HG02763 (cell line): ENCODE measurements around the gene COX7C.
"Not testable (repeated sequence)": the region's sequence is repeated elsewhere in the genome, so short reads cannot be mapped to it uniquely, and the experiment has no call there.

Source experiments
- ATAC-seq: cut with Tn5 transposase; IDR thresholded peaks from one replicate; pipeline ENCODE4 v1.9.1; 2021; ENCODE audit warnings: mild to moderate bottlenecking, moderate library complexity; ENCODE audit not compliant: unreplicated experiment

Gene COX7C

GRCh38 chr5:86617756-86618576, at the start of gene COX7C:
COX7C (plus strand) TSS chr5:86617941; CDS start chr5:86618056, 115 bp downstream.
- ATAC-seq: peak; percentile 99

- not testable (repeated sequence) for ATAC-seq
These were observed 48.0 kb upstream of the COX7C start for GRCh38 chr5:86569522-86570426.

- ATAC-seq: no peak
These were observed 47.2 kb upstream of the COX7C start for GRCh38 chr5:86570427-86571083.

GRCh38 chr5:86571109-86571508, 46.6 kb upstream of the COX7C start:
- not testable (repeated sequence) for ATAC-seq

GRCh38 chr5:86572825-86573517, 44.8 kb upstream of the COX7C start:
- ATAC-seq: no peak

- no peak for ATAC-seq
These were observed 38.2 kb upstream of the COX7C start for GRCh38 chr5:86579502-86579901.

GRCh38 chr5:86596476-86596875, 21.3 kb upstream of the COX7C start:
- no peak for ATAC-seq

- no peak for ATAC-seq
These were observed 11.9 kb upstream of the COX7C start for GRCh38 chr5:86605881-86606280.

GRCh38 chr5:86613455-86613854, 4.3 kb upstream of the COX7C start:
- ATAC-seq: no peak

GRCh38 chr5:86617309-86617755, 409 bp upstream of the COX7C start:
- no peak for ATAC-seq

GRCh38 chr5:86623785-86624483, 6.2 kb downstream of the COX7C start:
- ATAC-seq: no peak

- ATAC-seq: no peak
These were observed 7.4 kb downstream of the COX7C start for GRCh38 chr5:86625148-86625547.

GRCh38 chr5:86626149-86626548, 8.4 kb downstream of the COX7C start:
- no peak for ATAC-seq

- ATAC-seq: no peak
These were observed 13.4 kb downstream of the COX7C start for GRCh38 chr5:86631165-86631564.

- ATAC-seq: no peak
These were observed 23.3 kb downstream of the COX7C start for GRCh38 chr5:86640998-86641397.

GRCh38 chr5:86644843-86645242, 27.1 kb downstream of the COX7C start:
- no peak for ATAC-seq

GRCh38 chr5:86645885-86646284, 28.1 kb downstream of the COX7C start:
- ATAC-seq: no peak

- ATAC-seq: no peak
These were observed 28.9 kb downstream of the COX7C start for GRCh38 chr5:86646671-86647070.

GRCh38 chr5:86649832-86650505, 32.2 kb downstream of the COX7C start:
- ATAC-seq: no peak
